Activated naive CD4-positive, alpha-beta T cell treated with Interleukin-2 at 50 U/mL for 16 hours (primary cell): Measurements from ENCODE around the gene CACNA2D2.

Experiments
- DNase-seq: peaks from one replicate; pipeline ENCODE4 v3.0.0-alpha.2; 2020

Gene CACNA2D2

DNA sequence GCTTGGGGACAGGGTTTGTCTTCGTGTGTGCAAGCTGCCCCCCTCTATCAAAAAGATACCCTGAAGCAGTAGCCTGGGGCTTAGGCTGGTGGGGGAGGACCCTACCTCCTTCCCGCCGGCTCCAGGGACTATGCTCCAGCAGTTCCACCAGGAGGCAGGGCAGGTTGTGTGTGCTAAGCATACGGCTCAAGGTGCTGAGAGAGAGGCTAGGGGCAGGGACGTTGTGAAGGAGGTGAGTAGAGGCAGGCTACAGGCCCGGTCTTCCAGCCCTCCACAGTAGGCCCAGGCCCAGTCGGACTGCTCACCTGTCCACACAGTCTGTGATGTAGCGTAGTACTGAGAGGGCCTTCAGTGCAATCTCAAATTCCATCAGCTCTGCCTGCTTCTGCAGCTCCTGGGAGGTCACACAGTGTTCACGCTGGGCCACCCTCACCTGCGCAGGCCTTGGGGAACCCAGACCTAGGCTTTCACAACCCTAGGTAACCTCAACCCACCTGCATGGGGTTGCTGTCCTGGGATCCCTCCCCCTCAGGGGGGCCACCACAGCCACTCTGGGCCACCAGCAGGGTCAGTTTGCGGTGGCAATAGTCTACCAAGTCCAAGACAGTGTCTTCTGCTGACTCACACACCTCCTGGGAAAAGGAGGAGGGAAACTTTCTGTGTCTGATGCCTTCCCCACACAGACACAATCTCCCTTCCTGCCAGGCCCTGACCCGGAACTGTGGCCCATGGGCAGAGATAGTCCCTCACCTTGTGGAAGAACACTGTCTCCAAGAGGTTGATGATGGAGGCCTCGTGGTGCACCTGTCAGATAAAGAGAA lies 160.4 kb downstream of the CACNA2D2 start:
- no peak for DNase-seq

DNA sequence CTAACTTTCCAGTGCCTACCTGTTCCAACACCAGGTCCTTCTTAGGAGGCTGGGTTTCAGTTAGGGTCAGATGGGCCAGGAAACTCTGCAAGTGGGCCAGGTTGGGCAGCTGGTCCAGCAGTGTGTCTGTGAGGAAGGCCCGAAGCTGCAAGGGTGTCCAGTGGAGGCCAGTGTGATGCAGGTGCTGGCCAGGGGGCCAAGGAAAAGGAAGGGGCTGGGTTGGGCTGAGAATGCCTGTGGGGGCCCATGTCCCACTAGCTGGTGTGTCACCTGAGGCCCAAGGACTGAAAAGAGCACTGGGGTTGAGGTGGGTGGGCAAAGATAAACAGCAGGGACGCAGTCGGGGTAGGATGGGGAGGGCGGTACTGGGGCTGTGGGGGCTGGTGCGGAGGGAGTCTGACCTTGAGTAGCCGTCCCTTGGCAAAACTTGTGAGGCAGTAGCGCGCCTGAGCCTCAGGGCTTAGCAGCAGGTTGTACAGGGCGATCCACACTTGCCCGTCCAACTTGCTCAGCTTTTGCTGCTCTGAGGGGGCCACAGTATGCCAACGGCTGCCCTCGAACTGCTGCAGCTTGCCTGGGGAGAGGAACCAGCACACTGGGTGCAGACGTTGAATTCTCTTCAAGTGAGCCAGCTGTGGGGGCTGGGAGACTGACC lies 161.3 kb downstream of the CACNA2D2 start:
- no peak for DNase-seq

DNA sequence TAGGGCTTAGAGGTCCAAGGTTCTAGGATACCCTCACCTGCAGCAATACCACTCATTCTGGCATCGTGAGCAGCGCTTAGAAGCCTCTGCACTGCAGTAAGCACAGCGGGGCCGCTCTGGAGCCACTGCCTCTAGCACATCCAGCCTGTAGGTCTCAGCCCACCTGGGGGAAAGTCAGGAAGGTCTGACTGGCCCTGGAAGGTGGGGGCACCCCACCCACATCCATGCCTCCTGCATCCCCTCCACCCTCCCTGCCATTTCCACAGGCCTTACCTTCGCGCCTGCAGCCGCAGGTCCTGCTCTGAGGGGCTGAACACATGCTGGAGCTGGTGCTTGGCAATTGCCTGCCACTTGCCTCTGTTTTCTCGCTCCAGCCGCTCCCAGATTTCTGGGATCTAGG lies 161.9 kb downstream of the CACNA2D2 start:
- DNase-seq, result no peak

DNA sequence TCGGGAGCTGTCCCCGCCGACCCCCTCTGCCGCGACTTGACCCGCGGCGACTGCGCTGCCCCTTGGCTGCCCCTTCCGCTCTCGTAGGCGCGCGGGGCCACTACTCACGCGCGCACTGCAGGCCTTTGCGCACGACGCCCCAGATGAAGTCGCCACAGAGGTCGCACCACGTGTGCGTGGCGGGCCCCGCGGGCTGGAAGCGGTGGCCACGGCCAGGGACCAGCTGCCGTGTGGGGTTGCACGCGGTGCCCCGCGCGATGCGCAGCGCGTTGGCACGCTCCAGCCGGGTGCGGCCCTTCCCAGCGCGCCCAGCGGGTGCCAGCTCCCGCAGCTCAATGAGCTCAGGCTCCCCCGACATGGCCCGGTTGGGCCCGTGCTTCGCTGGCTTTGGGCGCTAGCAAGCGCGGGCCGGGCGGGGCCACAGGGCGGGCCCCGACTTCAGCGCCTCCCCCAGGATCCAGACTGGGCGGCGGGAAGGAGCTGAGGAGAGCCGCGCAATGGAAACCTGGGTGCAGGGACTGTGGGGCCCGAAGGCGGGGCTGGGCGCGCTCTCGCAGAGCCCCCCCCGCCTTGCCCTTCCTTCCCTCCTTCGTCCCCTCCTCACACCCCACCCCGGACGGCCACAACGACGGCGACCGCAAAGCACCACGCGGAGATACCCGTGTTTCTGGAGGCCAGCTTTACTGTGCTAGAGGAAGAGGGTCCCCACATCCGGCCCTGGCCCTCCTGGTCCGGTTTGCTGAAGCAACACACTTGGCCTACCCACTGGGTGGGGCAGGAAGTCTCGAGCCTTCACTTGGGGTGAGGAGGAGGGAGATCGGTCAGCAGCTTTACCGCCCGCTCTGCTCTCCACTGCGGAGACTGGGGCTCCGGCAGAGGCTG lies 162.7 kb downstream of the CACNA2D2 start, which contains the start of gene RASSF1:
TSS of gene RASSF1 (minus strand) at position 389 of the 882 bp plus-strand sequence. CDS start at position 358, 31 bp downstream.
- peak; percentile 69 for DNase-seq

DNA sequence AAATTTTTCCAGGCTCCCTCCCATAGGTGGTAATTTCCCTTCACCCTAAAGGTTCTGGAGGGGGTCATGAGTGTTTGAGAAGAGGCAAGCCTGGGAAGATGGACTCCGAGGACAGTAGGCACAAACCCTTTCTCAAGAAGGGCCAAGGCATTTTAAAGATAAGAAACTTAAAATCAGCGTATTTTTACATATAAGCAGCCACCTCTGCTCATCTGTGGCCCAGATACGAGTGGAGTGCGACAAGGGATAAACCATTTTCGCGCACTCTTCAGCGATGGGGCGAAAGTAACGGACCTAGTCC lies 163.3 kb downstream of the CACNA2D2 start:
- DNase-seq, result no peak

DNA sequence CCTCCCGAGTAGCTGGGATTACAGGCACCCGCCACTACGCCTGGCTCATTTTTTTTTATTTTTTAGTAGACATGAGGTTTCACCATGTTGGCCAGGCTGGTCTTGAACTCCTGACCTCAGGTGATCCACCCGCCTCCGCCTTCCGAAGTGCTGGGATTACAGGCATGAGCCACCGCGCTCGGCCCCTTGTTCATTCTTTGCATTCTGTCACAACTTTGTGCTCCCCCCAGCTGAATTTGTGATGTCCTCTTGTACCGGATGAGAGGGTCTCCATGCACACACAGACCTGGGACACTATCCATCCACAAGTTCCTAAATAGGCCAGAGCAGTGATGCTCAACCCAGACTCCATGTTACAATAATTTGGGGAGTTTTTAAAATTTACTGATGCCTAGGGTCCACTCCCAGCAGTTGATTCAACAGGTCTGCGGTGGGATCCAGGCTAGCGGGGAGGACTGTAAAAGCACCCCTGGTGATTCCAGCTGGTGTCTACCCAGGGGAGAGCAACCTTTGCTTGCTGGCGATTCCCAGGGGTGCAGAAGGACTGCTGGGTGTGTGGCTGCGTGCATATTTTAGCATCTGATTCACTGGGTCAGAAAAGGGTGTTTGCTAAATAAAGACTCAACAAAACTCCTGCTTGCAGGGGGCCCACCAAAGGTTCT lies 163.8 kb downstream of the CACNA2D2 start:
- no peak for DNase-seq

DNA sequence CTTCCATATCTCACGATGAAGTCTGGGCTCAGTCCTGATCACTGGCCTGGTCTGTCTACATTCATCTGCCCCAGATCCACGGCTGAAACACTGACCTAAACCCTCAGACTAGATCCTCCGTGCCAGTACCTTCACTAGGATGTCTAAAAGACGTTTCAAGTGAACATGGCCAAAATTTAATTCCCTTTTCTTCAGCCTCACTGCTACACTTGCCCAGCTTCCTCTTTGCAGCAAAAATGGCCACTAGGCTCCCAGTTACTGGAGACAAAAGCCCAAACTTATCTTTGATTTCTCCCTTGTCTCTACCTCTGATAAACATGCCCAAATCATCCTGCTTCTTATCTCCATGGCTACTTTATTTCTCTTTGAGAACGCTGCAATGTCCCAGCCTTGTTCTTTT lies 164.5 kb downstream of the CACNA2D2 start:
- DNase-seq, result no peak

DNA sequence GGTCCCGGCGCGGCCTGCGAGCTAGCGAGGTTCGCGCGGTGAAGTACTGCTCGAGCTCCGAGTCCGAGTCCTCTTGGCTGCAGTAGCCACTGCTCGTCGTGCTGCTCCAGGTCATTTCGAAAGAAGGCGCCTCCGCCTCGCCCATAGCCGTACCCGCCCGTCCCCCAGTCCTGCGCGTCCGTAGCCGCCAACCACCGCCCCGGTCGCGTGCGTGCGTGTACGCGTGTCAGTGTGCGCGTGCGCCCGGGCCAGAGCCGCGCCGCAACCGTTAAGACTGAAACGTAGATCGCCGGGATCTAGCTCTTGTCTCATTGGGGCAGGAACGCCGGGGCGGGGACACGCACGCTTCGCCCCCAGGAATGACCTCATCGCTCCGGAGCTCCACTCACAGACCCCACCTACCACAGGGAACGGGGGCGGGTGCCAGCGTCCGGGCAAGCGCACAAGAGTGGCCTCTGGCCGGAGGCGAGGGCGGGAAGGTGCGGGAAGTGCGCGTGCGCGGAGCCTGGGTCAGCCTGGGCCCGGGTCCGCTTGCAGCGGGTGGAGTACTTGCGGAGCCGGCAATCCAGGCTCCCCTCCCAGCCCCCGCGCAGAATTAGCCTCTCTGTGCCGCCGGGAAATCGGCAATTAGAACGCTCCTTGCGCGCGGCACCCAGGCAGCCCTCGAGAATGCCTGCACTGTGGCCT lies 166.1 kb downstream of the CACNA2D2 start:
- DNase-seq, result peak; percentile 96

DNA sequence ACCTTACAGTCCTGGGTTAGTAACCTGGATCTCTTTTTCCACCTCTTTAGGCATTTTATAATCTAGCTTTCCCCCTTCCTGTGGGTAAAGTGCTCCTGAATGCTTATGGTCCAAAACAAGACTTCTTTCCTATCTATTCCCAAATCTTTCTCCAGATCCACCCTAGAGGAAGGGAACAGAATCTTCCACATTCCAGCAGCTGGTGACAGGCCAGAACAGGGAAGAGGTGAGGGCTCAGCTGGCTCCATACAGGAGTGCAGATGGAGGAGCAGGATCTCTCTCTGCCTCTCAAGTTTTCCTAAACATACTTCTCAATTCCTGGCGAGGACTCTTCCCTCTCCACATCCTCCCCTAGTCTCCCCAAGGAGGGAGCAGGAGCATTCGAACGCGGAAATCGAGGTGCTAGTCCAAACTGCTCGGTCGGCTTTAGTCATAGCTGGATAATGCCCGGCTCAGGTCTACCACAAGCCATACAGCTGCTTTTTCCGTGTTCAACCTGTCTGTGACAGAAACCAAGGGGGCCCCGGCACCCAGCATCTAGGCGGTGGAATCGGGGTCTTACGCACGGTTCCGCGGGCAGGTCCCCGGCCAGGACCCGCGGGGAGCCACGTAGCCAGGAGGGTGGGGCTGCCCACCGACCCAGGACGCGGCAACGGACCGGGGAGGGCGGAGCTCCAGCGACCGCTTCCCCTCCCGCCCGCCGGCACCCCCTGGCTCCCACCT lies 166.8 kb downstream of the CACNA2D2 start:
- no peak for DNase-seq

DNA sequence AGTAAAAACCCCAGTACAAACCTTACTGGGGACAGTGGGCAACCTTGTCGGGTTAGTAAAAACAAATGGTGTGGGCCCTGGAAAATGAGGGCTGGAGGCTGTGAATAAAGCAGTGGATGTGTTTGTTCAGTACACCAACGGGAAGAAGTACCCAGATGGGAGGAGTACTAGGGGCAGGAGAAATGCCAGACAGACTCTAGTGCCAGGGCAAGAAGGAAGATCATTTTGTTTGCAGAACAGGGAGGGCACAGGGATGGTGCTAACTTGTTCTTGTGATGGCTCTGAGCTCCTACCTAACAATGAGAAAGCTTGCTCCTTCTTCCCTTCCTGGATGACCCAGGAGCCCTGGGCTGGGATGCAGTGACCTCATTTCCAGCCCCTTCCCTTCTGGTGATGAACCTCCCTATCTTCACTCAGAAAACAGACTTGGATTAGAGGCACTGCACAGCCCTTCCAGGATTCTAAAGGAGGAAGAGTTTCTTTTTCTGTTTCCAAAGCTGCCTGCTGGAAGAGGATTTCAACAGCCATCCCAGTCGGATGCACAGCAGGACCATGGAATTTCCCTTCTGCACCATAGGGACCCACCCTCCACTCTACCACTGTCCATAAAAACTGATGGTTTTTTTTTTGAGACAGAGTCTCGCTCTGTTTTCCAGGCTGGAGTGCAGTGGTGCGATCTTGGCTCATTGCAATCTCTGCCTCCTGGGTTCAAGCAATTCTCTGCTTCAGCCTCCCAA lies 168.9 kb downstream of the CACNA2D2 start:
- no peak for DNase-seq

DNA sequence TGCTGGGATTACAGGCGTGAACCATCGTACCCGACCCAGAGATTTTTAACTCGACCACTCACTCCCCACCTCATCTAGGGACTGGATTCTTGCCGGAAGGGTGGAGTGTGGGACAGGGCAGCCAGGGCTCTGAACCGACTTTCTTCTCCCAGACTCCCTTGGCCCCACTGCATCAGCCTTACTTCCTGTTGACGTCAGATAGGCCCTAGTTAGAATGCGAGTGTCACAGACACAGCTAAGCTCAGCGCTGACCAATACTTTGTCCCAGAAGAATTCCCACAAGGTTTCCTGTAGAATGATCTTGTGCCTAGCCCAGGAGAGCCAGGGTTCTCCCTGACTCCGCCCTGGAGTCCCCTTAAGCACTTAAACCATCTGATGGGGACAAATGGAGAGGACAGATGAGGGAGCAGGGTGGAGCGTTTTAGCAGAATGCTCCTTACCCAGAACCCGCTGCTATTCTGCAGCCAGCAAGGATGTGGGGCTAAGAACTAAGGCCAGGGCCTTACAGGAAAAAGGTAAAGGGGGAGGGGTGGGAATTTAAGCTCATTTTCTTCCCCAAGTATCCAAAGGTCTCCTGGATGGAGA lies 169.6 kb downstream of the CACNA2D2 start:
- no peak for DNase-seq

DNA sequence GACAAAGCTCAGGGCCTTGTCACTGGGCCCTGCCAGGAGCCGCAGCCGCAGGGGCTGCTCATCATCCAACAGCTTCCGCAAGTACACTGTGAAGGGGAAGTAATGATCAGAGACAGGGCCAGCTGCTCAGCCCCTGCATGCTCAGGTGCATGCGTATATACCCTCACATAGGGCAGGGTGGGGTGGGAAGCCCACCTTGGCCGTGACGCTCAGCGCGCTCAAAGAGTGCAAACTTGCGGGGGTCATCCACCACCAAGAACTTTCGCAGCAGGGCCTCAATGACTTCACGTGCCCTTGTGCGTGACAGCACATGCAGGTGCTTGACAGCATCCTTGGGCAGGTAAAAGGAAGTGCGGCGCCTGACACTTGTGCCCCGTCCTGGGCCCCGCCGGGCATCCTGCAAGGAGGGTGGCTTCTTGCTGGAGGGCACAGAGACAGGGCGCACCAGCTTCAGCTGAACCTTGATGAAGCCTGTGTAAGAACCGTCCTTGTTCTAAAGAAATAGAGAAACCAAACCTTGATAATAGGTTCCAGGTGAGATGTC lies 172.0 kb downstream of the CACNA2D2 start:
- DNase-seq, result no peak

DNA sequence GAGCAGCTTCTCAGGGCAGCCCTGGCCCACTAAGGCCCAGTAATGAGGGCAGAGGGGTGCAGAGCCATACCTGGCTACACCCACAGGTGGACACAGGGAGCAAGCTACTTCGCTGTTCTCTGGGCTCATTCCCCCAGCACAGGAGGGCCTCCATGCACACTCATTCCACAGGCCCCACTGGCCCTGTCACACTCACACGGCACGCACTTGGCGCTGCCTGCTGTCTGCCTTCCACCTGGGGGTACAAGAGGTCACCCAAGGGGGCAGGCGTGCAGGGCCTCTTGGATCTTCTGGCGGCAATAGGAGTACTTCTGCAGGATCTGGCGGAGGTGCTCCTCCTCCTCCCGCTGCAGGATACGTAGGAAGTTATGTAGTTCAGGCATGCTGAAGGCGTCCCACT lies 173.1 kb downstream of the CACNA2D2 start:
- no peak for DNase-seq

DNA sequence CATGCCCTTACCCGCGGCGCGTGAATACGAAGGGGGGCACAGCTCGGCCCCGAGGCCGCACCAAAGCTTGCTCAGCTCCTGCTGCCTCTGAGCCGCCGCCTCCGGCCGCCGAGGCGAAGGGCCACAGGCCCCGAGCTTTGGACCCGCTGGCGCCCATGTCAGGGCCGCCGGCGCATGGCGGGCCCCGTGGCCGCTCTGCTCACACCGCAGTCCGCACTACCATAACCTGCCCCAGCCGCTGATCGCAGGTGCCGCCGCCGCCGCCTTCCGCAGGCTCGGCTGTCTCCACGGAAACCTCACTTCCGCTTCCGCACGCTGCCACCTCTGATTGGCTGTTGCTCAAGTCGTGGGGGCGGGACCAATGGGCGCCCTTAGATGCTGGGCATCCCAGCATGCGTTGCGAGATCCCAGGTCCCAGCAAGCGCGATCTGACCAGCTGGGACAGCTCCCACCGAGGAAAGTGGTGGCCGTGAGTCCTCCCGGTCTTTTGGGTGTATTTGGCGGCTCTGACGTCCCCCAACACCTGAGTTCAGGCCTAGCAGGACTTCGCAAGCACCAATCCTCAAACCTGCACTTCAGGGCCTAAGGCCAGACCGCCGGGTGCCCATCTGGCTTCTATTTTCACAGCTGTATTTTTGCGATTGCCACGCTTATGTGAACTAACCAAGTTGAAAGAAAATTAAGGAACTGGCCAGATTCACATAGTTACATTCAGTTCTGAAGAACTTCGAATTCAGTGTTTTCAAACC lies 175.3 kb downstream of the CACNA2D2 start, which contains the start of gene TUSC2:
TSS of gene TUSC2 (minus strand) at position 281 of the 749 bp plus-strand sequence. CDS start at position 157, 124 bp downstream.
- peak; percentile 96 for DNase-seq

DNA sequence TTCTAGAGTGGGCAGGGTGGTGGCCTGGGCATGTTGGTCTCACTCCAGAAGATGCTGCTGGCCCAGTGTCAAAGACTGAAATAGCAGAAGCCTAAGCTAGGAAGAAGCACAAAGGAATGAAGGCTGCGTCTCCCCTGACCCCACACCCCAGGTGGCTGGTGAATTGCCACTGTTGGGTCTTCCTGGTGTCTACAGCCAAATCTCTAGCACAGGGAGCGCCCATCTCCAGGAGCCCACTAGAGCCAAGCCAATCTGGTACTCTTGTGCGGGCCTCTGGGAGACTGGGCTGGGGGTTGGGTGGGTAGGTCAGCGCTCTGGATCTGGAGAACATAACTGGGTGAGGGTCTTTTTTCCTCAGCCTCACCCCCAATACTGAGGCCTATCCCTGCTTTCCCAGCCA lies 176.3 kb downstream of the CACNA2D2 start:
- DNase-seq, result no peak

DNA sequence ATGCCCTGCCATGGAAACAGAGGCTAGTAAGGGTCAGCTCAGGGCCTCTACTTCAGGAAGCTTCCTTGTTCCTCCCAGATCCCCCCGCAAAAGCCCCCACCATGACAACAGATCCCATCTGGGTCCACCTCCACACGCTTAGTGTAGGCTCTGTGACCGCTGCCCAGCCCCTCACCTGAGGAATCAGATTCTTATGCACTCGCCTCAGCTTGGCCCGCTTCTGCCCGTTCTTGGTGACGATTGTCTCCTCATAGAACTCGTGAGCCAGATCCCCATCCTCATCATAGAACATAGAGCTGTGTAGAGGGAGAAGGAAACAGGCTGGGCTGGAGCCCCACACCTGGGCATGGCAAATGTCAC lies 177.3 kb downstream of the CACNA2D2 start:
- DNase-seq, result no peak

DNA sequence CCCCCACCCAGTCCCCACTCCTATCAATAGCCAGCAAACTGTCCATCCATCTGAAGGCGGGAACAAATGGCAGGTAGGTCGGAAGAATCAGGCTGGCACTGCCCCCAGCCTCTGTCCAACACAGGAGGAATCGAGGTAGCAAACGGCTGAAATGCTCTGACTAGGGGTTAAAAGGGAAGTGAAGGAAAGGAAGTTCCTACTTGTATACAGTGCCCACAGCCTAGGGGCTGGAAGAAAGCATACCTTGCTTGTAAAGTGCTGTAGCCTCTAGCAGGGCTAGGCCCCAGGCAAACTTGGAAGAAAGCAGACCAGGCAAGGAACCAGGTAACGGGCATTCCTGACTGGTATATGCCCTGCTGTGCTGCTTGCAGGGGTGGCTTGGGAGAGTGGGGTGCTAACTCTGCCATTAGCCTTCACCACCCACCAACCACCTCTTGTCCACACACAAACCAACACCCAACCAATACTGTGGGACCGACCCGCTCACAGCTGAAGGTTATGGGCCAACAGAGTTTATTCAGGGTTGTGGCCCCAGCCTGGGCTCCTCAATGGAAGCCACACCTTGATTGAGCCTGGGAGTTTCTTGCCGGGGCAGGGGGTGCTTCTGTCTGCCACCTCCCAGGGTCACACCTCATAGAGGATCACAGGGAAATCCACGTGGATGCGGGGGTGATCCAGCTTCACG lies 177.8 kb downstream of the CACNA2D2 start:
- no peak for DNase-seq

DNA sequence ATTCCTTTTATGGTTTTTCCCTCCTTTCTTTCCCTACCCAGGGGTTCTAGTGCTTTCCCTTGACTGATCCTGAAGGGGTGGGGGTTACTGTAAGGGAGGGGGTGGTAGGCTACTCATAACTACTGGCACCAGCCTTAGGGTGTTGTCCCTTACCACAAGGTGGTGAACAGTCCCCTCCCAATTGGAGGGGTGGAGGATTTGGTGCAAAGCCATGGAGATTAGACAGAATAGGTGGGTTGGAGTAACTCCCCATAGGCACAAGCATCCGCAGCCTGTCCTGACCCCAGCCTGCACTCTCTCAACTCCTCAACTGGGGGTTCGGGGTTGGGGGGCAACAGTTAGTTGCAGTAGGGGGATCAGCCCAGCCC lies 178.3 kb downstream of the CACNA2D2 start:
- no peak for DNase-seq
